B cell (primary cell): Measurements from ENCODE around the gene SLC22A31. TPM values are rescaled to one million over a fixed set of nuclear protein-coding genes. Genes with fewer than 3 reads are reported as not detected.

Experiments
- ATAC-seq: fragments of 200-7000 bp; cut with Tn5 transposase; one replicate; pipeline ENCODE4 v1.10.0; 2021; ENCODE audit warnings: low read depth, mild to moderate bottlenecking, moderate number of reproducible peaks, moderate library complexity
- CTCF ChIA-PET: fragments of 350-600 bp; sonication (Branson Sonifier 250); formaldehyde crosslinking; loops from one replicate; lab custom pipeline; 2021; ENCODE audit warnings: antibody characterized with exemption, inconsistent platforms; lab: Charles Lee
- POLR2A ChIA-PET: fragments of 350-600 bp; sonication (Branson Sonifier 250); formaldehyde crosslinking; loops from one replicate; lab custom pipeline; 2021; ENCODE audit warnings: antibody characterized with exemption; lab: Charles Lee
- DNase-seq: peaks from one replicate; pipeline ENCODE4 v3.0.0; 2013
- H2AFZ ChIP-seq: 2 replicates; pipeline ENCODE4 v1.6.1; 2012; ENCODE audit warnings: mild to moderate bottlenecking, low read depth, low read length; ENCODE audit not compliant: insufficient read depth, poor library complexity, severe bottlenecking
- H3K27ac ChIP-seq, 2 donors: 1 replicate in 1 of 2; 2 replicates in 1 of 2; pipeline ENCODE4 v1.5.1; 2012 to 2013; ENCODE audit warnings: low read length in 2 of 2, mild to moderate bottlenecking in 2 of 2, moderate library complexity in 1 of 2
- H3K27me3 ChIP-seq, 4 experiments: fragments of 200-600 bp in 1 of 4; sonication (generic) in 1 of 4; replicated peaks in 1 of 4; 1 replicate in 2 of 4; 2 replicates in 2 of 4; pipeline versions ENCODE4 v1.6.1 to v1.7.0; 2013 to 2016; ENCODE audit warnings: low read length in 3 of 4, mild to moderate bottlenecking in 2 of 4, mixed read lengths in 1 of 4, moderate library complexity in 1 of 4; ENCODE audit not compliant: insufficient read depth in 4 of 4, control insufficient read depth in 3 of 4; ENCODE audit errors: control extremely low read depth in 1 of 4
- H3K36me3 ChIP-seq, 2 experiments: replicated peaks in 1 of 2; 1 replicate in 1 of 2; 2 replicates in 1 of 2; pipeline versions ENCODE4 v1.6.1 to v1.7.1; 2013; ENCODE audit warnings: low read length in 1 of 2; ENCODE audit not compliant: insufficient read depth in 2 of 2, control insufficient read depth in 1 of 2; ENCODE audit errors: control extremely low read depth in 1 of 2, extremely low read depth in 1 of 2
- H3K4me1 ChIP-seq, 2 donors: fragments of 200-600 bp in 1 of 2; sonication (generic) in 1 of 2; 1 replicate in 1 of 2; 2 replicates in 1 of 2; pipeline versions ENCODE4 v1.5.1 to v1.6.1; 2013 to 2017; ENCODE audit warnings: low read length in 2 of 2; ENCODE audit not compliant: control insufficient read depth in 2 of 2, insufficient read depth in 2 of 2
- H3K4me2 ChIP-seq: replicated peaks from 2 replicates; pipeline ENCODE3; 2012; ENCODE audit warnings: mild to moderate bottlenecking, low read depth, low read length; ENCODE audit not compliant: poor library complexity, severe bottlenecking
- H3K4me3 ChIP-seq, 5 experiments: fragments of 200-600 bp in 1 of 5; sonication (generic) in 1 of 5; 1 replicate in 3 of 5; 2 replicates in 2 of 5; pipeline versions ENCODE4 v1.5.1 to v1.7.0; 2011 to 2016; ENCODE audit warnings: low read length in 4 of 5, mild to moderate bottlenecking in 4 of 5, low read depth in 2 of 5, control low read depth in 1 of 5, moderate library complexity in 1 of 5; ENCODE audit not compliant: insufficient read depth in 1 of 5; ENCODE audit errors: control extremely low read depth in 1 of 5, extremely low read depth in 1 of 5
- H3K79me2 ChIP-seq: fragments of 200-600 bp; sonication (generic); one replicate; pipeline ENCODE4 v1.6.0; 2016; ENCODE audit warnings: low read length; ENCODE audit not compliant: control insufficient read depth, insufficient read depth
- H3K9ac ChIP-seq: fragments of 200-600 bp; sonication (generic); 2 replicates; pipeline ENCODE4 v1.6.1; 2017; ENCODE audit warnings: mild to moderate bottlenecking, low read length, moderate library complexity
- H3K9me3 ChIP-seq, 3 donors: one replicate each; pipeline versions ENCODE4 v1.6.1 to v1.7.1; 2013; ENCODE audit warnings: low read length in 2 of 3; ENCODE audit not compliant: control insufficient read depth in 2 of 3, insufficient read depth in 1 of 3; ENCODE audit errors: control extremely low read depth in 1 of 3
- H4K20me1 ChIP-seq: 2 replicates; pipeline ENCODE4 v1.6.0; 2012; ENCODE audit warnings: mild to moderate bottlenecking, low read length; ENCODE audit not compliant: insufficient read depth, control insufficient read depth, poor library complexity, severe bottlenecking
- H3K27ac Mint-ChIP-seq: one replicate; pipeline ENCODE4 v1.8.0; 2021; ENCODE audit warnings: mixed read lengths
- H3K27me3 Mint-ChIP-seq: one replicate; pipeline ENCODE4 v1.8.0; 2021; ENCODE audit warnings: mixed read lengths
- H3K4me1 Mint-ChIP-seq: one replicate; pipeline ENCODE4 v1.8.0; 2021; ENCODE audit warnings: mixed read lengths
- H3K4me3 Mint-ChIP-seq: one replicate; pipeline ENCODE4 v1.8.0; 2021; ENCODE audit warnings: mixed read lengths
- H3K9me3 Mint-ChIP-seq: one replicate; pipeline ENCODE4 v1.8.0; 2022; ENCODE audit warnings: mixed read lengths; ENCODE audit not compliant: insufficient read depth
- CTCF ChIP-seq: fragments of 200-600 bp; IDR thresholded peaks from one replicate; pipeline ENCODE4 v1.8.0; 2022; ENCODE audit warnings: antibody characterized with exemption, mild to moderate bottlenecking
- EZH2 ChIP-seq: IDR thresholded peaks from 2 replicates; pipeline ENCODE4 v1.6.1; 2012; ENCODE audit warnings: borderline replicate concordance, low read depth, mild to moderate bottlenecking, moderate library complexity, low read length; ENCODE audit not compliant: insufficient read depth, poor library complexity, severe bottlenecking
- WGBS: methylation state at CpG from one replicate; pipeline ENCODE4 v1.1.5; 2013; ENCODE audit warnings: missing lambda C conversion rate; ENCODE audit not compliant: insufficient coverage; 5-methylcytosine and 5-hydroxymethylcytosine counted together
- intact Hi-C: fragments of 100-400 bp; cut with micrococcal nuclease; formaldehyde crosslinking; loops from one replicate; pipeline ENCODE4 v1.10.0; 2022
- polyA plus RNA-seq: library from polyadenylated mRNA; depleted of rRNA; stranded (reverse); fragments of >200 nt; gene quantifications from 2 replicates; pipeline ENCODE4 v1.2.3, GENCODE V29; 2012
- total RNA-seq, 2 donors: library from RNA; stranded (reverse); fragments of 120-200 nt in 1 of 2; gene quantifications; 1 replicate in 1 of 2; 2 replicates in 1 of 2; pipeline versions ENCODE4 v1.2.3 to v1.2.4, GENCODE V29; 2013 to 2022

Gene SLC22A31
- total and polyA plus RNA-seq, 2 donors (not counting 1 experiment from before 2014, with no cell fraction given): 0.33 TPM; not detected in 1

GRCh38 chr16:89198417-89199240 lies 1.7 kb downstream of the SLC22A31 start:
- H3K27ac Mint-ChIP-seq: no peak overlapping the region
- POLR2A ChIA-PET: no interaction called here
- WGBS: 93% methylated on average over 26 of the region's 28 CpGs

More at GRCh38 chr16:89198417-89199240, 1.7 kb downstream of the SLC22A31 start:
- Histone ChIP-seq H3K9me3 (peaks cover 0 to 27% (median 3%) of the 10 kb centered on the region in 3 donors), H3K36me3 (no peaks in the 10 kb centered on the region), H3K79me2 (no peaks in the 10 kb centered on the region), H3K4me1 (peaks cover 15% of the 10 kb centered on the region in 2 donors), H3K4me3 (no peak overlapping the region), H3K27me3 (peaks cover 0 to 46% (median 20%) of the 10 kb centered on the region in 4 experiments), H3K4me2 (no peak overlapping the region), H4K20me1 (no peaks in the 10 kb centered on the region), H3K27ac (no peak overlapping the region), H3K9ac (no peak overlapping the region), H2AFZ (no peak overlapping the region)
- CTCF ChIA-PET: no interaction called here
- Mint-ChIP-seq H3K4me3 (no peak overlapping the region), H3K27me3 (peaks cover 23% of the 10 kb centered on the region), H3K4me1 (peaks cover 13% of the 10 kb centered on the region), H3K9me3 (no peaks in the 10 kb centered on the region)
- intact Hi-C loops: no loop called here
- ATAC-seq (no peak), DNase-seq (no peak)
- TF ChIP-seq CTCF: no peak
- no peak for TF ChIP-seq EZH2
